ENCODE results near the gene ZBTB12.
"Not testable (repeated sequence)": the region's sequence is repeated elsewhere in the genome, so short reads cannot be mapped to it uniquely, and the experiment has no call there.

ZBTB12 gene

GRCh38 chr6:31874836-31875572 is 26.9 kb downstream of the ZBTB12 start:
- no peak for DNase-seq (ENCODE audit: low read depth)

GRCh38 chr6:31874084-31874670 is 27.7 kb downstream of the ZBTB12 start:
- DNase-seq (ENCODE audit: low read depth): no peak

GRCh38 chr6:31871046-31871659 is 30.7 kb downstream of the ZBTB12 start:
- no peak for DNase-seq (ENCODE audit: low read depth)

GRCh38 chr6:31870385-31870921 is 31.4 kb downstream of the ZBTB12 start:
- DNase-seq (ENCODE audit: low read depth): no peak

GRCh38 chr6:31869343-31869742 is 32.5 kb downstream of the ZBTB12 start:
- DNase-seq (ENCODE audit: low read depth): no peak

- not testable (repeated sequence) for DNase-seq (ENCODE audit: low read depth)
Observed at GRCh38 chr6:31868658-31868971, 33.3 kb downstream of the ZBTB12 start.

- DNase-seq (ENCODE audit: low read depth): no peak
Observed at GRCh38 chr6:31865205-31866118, 36.4 kb downstream of the ZBTB12 start.

- no peak for DNase-seq (ENCODE audit: low read depth)
Observed at GRCh38 chr6:31864818-31865204, 37.1 kb downstream of the ZBTB12 start.

- DNase-seq (ENCODE audit: low read depth): not testable (repeated sequence)
Observed at GRCh38 chr6:31864123-31864562, 37.7 kb downstream of the ZBTB12 start.

- DNase-seq (ENCODE audit: low read depth): peak; percentile 98
Observed at GRCh38 chr6:31862344-31863235, 39.3 kb downstream of the ZBTB12 start, which contains the start of gene NEU1. Gene NEU1 (minus strand): TSS chr6:31862821. CDS start chr6:31862776, 45 bp downstream.

GRCh38 chr6:31861919-31862343 is 40.0 kb downstream of the ZBTB12 start:
- DNase-seq (ENCODE audit: low read depth): no peak

- no peak for DNase-seq (ENCODE audit: low read depth)
Observed at GRCh38 chr6:31861150-31861549, 40.7 kb downstream of the ZBTB12 start.

- DNase-seq (ENCODE audit: low read depth): no peak
Observed at GRCh38 chr6:31860349-31860748, 41.5 kb downstream of the ZBTB12 start.

GRCh38 chr6:31859923-31860322 is 42.0 kb downstream of the ZBTB12 start:
- DNase-seq (ENCODE audit: low read depth): no peak

GRCh38 chr6:31858707-31859106 is 43.2 kb downstream of the ZBTB12 start:
- no peak for DNase-seq (ENCODE audit: low read depth)

- DNase-seq (ENCODE audit: low read depth): not testable (repeated sequence)
Observed at GRCh38 chr6:31857774-31858173, 44.1 kb downstream of the ZBTB12 start.

GRCh38 chr6:31851980-31852718 is 49.7 kb downstream of the ZBTB12 start:
- DNase-seq (ENCODE audit: low read depth): not testable (repeated sequence)

- DNase-seq (ENCODE audit: low read depth): no peak
Observed at GRCh38 chr6:31851485-31851832, 50.4 kb downstream of the ZBTB12 start.

- no peak for DNase-seq (ENCODE audit: low read depth)
Observed at GRCh38 chr6:31850765-31851484, 51.0 kb downstream of the ZBTB12 start.
